T-cell (primary cell): ENCODE measurements around the gene SIX2. TPM values are rescaled to one million over a fixed set of nuclear protein-coding genes. Genes with fewer than 3 reads are reported as not detected.

Experiments
- ATAC-seq, 4 experiments: fragments of 200-7000 bp in 3 of 4; fragments of 150-1000 bp in 1 of 4; cut with Tn5 transposase; replicated peaks in 1 of 4; 1 replicate in 3 of 4; 2 replicates in 1 of 4; pipeline ENCODE4 v1.10.0; 2021; ENCODE audit warnings: moderate library complexity in 3 of 4, mild to moderate bottlenecking in 2 of 4, moderate number of reproducible peaks in 1 of 4
- CTCF ChIA-PET, 2 donors: fragments of 300-600 bp; sonication (Branson Sonifier 250); formaldehyde crosslinking; loops; one replicate each; lab custom pipeline; 2022; ENCODE audit warnings: antibody characterized with exemption in 2 of 2; lab: Charles Lee
- POLR2A ChIA-PET, 2 donors: fragments of 300-600 bp; sonication (Branson Sonifier 250); formaldehyde crosslinking; loops; one replicate each; lab custom pipeline; 2022; ENCODE audit warnings: antibody characterized with exemption in 2 of 2; lab: Charles Lee
- DNase-seq, 35 experiments: peaks; one replicate each; pipeline versions ENCODE4 v3.0.0 to v3.0.0-alpha.2; 2013 to 2023
- H3K27ac ChIP-seq: one replicate; pipeline ENCODE4 v1.5.1; 2013; ENCODE audit warnings: low read length
- H3K27me3 ChIP-seq, 2 experiments: replicated peaks in 1 of 2; 1 replicate in 1 of 2; 2 replicates in 1 of 2; pipeline versions ENCODE4 v1.6.1 to v1.7.0; 2013; ENCODE audit warnings: low read length in 1 of 2, mixed read lengths in 1 of 2; ENCODE audit not compliant: control insufficient read depth in 2 of 2, insufficient read depth in 2 of 2; ENCODE audit errors: extremely low read depth in 1 of 2
- H3K36me3 ChIP-seq, 2 donors: 1 replicate in 1 of 2; 2 replicates in 1 of 2; pipeline versions ENCODE4 v1.6.1 to v1.7.0; 2013; ENCODE audit warnings: low read length in 1 of 2; ENCODE audit not compliant: control insufficient read depth in 2 of 2, insufficient read depth in 1 of 2; ENCODE audit errors: extremely low read depth in 1 of 2
- H3K4me1 ChIP-seq, 2 experiments: 1 replicate in 1 of 2; 2 replicates in 1 of 2; pipeline versions ENCODE4 v1.6.1 to v1.7.0; 2013; ENCODE audit warnings: low read length in 2 of 2, mixed read lengths in 1 of 2; ENCODE audit not compliant: insufficient read depth in 2 of 2, control insufficient read depth in 1 of 2; ENCODE audit errors: extremely low read depth in 1 of 2
- H3K4me3 ChIP-seq, 2 donors: 1 replicate in 1 of 2; 2 replicates in 1 of 2; pipeline versions ENCODE4 v1.5.1 to v1.7.0; 2013; ENCODE audit warnings: mild to moderate bottlenecking in 2 of 2, low read length in 1 of 2, moderate library complexity in 1 of 2; ENCODE audit not compliant: control insufficient read depth in 1 of 2; ENCODE audit errors: extremely low read depth in 1 of 2
- H3K9me3 ChIP-seq: 2 replicates; pipeline ENCODE4 v1.7.0; 2013
- H3K27ac Mint-ChIP-seq, 2 donors: one replicate each; pipeline ENCODE4 v1.8.0; 2020 to 2021; ENCODE audit warnings: mild to moderate bottlenecking in 2 of 2, mixed read lengths in 2 of 2
- H3K27me3 Mint-ChIP-seq, 2 donors: one replicate each; pipeline ENCODE4 v1.8.0; 2021 to 2022; ENCODE audit warnings: mixed read lengths in 2 of 2
- H3K36me3 Mint-ChIP-seq: one replicate; pipeline ENCODE4 v1.8.0; 2021; ENCODE audit warnings: mixed read lengths
- H3K4me1 Mint-ChIP-seq, 3 donors: one replicate each; pipeline ENCODE4 v1.8.0; 2020 to 2022; ENCODE audit warnings: mixed read lengths in 3 of 3, mild to moderate bottlenecking in 1 of 3
- H3K4me3 Mint-ChIP-seq, 3 donors: one replicate each; pipeline ENCODE4 v1.8.0; 2020 to 2022; ENCODE audit warnings: mild to moderate bottlenecking in 3 of 3, mixed read lengths in 3 of 3, moderate library complexity in 3 of 3
- H3K9me3 Mint-ChIP-seq, 3 donors: one replicate each; pipeline ENCODE4 v1.8.0; 2020 to 2022; ENCODE audit warnings: mixed read lengths in 3 of 3
- WGBS: methylation state at CpG from one replicate; pipeline ENCODE4 v1.1.5; 2013; ENCODE audit warnings: missing lambda C conversion rate; ENCODE audit not compliant: insufficient coverage; 5-methylcytosine and 5-hydroxymethylcytosine counted together
- total RNA-seq, 35 experiments: library from RNA in 6 of 35; stranded (reverse) in 6 of 35; fragments of 120-200 nt in 1 of 35; gene quantifications; one replicate each; pipeline versions ENCODE4 v1.2.1 to v1.2.4 and lab custom pipeline; 2013 to 2026

Gene SIX2
- total RNA-seq, 5 donors from 2014 or later (not counting 1 experiment from before 2014, with no cell fraction given): not detected

GRCh38 chr2:45013229-45014015 is 4.2 kb upstream of the SIX2 start:
- Histone ChIP-seq H3K36me3 (no peaks in the 10 kb centered on the region), H3K27me3 (peaks cover 10 to 74% of the 10 kb centered on the region in 2 experiments), H3K9me3 (no peaks in the 10 kb centered on the region), H3K27ac (no peak overlapping the region), H3K4me1 (peaks cover 8 to 26% of the 10 kb centered on the region in 2 experiments), H3K4me3 (peak overlapping the region in 1 of 2 donors; percentile 46)
- H3K4me1 Mint-ChIP-seq: peaks cover 11 to 38% (median 32%) of the 10 kb centered on the region in 3 donors
- H3K27me3 Mint-ChIP-seq: peaks cover 57 to 72% of the 10 kb centered on the region in 2 donors
- CTCF ChIA-PET: no interaction called here
- H3K9me3 Mint-ChIP-seq: no peaks in the 10 kb centered on the region
- WGBS: 7% methylated on average over 83 of the region's 83 CpGs
- DNase-seq: no peak
- no peak overlapping the region for H3K27ac Mint-ChIP-seq
- peak overlapping the region in 1 of 3 donors; percentile 68 for H3K4me3 Mint-ChIP-seq
- ATAC-seq: no peak
- H3K36me3 Mint-ChIP-seq: no peaks in the 10 kb centered on the region
- POLR2A ChIA-PET: no interaction called here

- DNase-seq (no peak), ATAC-seq (no peak)
- Histone ChIP-seq H3K27ac (no peak overlapping the region), H3K9me3 (no peaks in the 10 kb centered on the region), H3K4me3 (peak overlapping the region in 1 of 2 donors; percentile 36), H3K36me3 (no peaks in the 10 kb centered on the region), H3K27me3 (peaks cover 9 to 81% of the 10 kb centered on the region in 2 experiments), H3K4me1 (peaks cover 8 to 30% of the 10 kb centered on the region in 2 experiments)
- peak overlapping the region in 1 of 3 donors; percentile 68 for H3K4me3 Mint-ChIP-seq
- no peaks in the 10 kb centered on the region for H3K9me3 Mint-ChIP-seq
- H3K27ac Mint-ChIP-seq: no peak overlapping the region
- WGBS: 14% methylated on average over 13 of the region's 13 CpGs
- H3K27me3 Mint-ChIP-seq: peaks cover 60 to 77% of the 10 kb centered on the region in 2 donors
- peaks cover 12 to 42% (median 36%) of the 10 kb centered on the region in 3 donors for H3K4me1 Mint-ChIP-seq
- H3K36me3 Mint-ChIP-seq: no peaks in the 10 kb centered on the region
- POLR2A ChIA-PET: no interaction called here
- CTCF ChIA-PET: no interaction called here
These were observed 3.5 kb upstream of the SIX2 start for GRCh38 chr2:45012733-45013132.

GRCh38 chr2:45011621-45012602 is 2.7 kb upstream of the SIX2 start:
- Mint-ChIP-seq H3K27ac (peak overlapping the region in 1 of 2 donors; percentile 0), H3K27me3 (peaks cover 57 to 76% of the 10 kb centered on the region in 2 donors), H3K36me3 (no peaks in the 10 kb centered on the region), H3K4me3 (peak overlapping the region in 1 of 3 donors; percentile 68), H3K4me1 (peaks cover 16 to 44% (median 38%) of the 10 kb centered on the region in 3 donors), H3K9me3 (no peaks in the 10 kb centered on the region)
- Histone ChIP-seq H3K4me1 (peaks cover 8 to 30% of the 10 kb centered on the region in 2 experiments), H3K4me3 (no peak overlapping the region), H3K27ac (no peak overlapping the region), H3K27me3 (peaks cover 7 to 84% of the 10 kb centered on the region in 2 experiments), H3K9me3 (no peaks in the 10 kb centered on the region), H3K36me3 (no peaks in the 10 kb centered on the region)
- ChIA-PET CTCF (no interaction called here), POLR2A (no interaction called here)
- 34% methylated on average over 4 of the region's 10 CpGs for WGBS
- ATAC-seq: no peak
- DNase-seq: no peak

GRCh38 chr2:45011121-45011520 is 1.9 kb upstream of the SIX2 start:
- Histone ChIP-seq H3K27ac (no peak overlapping the region), H3K27me3 (peaks cover 9 to 87% of the 10 kb centered on the region in 2 experiments), H3K4me1 (peaks cover 8 to 33% of the 10 kb centered on the region in 2 experiments), H3K9me3 (no peaks in the 10 kb centered on the region), H3K36me3 (no peaks in the 10 kb centered on the region), H3K4me3 (no peak overlapping the region)
- Mint-ChIP-seq H3K27me3 (peaks cover 58 to 78% of the 10 kb centered on the region in 2 donors), H3K4me1 (peaks cover 22 to 49% (median 43%) of the 10 kb centered on the region in 3 donors), H3K27ac (no peak overlapping the region), H3K36me3 (no peaks in the 10 kb centered on the region), H3K9me3 (no peaks in the 10 kb centered on the region), H3K4me3 (peak overlapping the region in 2 of 3 donors; percentile 17 to 70)
- ATAC-seq: no peak
- POLR2A ChIA-PET: no interaction called here
- WGBS: 39% methylated on average over 3 of the region's 3 CpGs
- DNase-seq: no peak
- CTCF ChIA-PET: no interaction called here

GRCh38 chr2:45010702-45011012 is 1.4 kb upstream of the SIX2 start:
- CTCF ChIA-PET: no interaction called here
- WGBS: no CpG with 5 or more reads among the region's 5 CpGs

More at GRCh38 chr2:45010702-45011012, 1.4 kb upstream of the SIX2 start:
- POLR2A ChIA-PET: no interaction called here
- H3K27me3 ChIP-seq: peaks cover 13 to 88% of the 10 kb centered on the region in 2 experiments
- no peak overlapping the region for H3K27ac Mint-ChIP-seq
- ATAC-seq (no peak), DNase-seq (no peak)
- no peaks in the 10 kb centered on the region for H3K36me3 Mint-ChIP-seq
- no peak overlapping the region for H3K4me3 ChIP-seq
- H3K4me3 Mint-ChIP-seq: peak overlapping the region in 1 of 3 donors; percentile 70
- H3K9me3 ChIP-seq: no peaks in the 10 kb centered on the region
- no peaks in the 10 kb centered on the region for H3K9me3 Mint-ChIP-seq
- H3K36me3 ChIP-seq: no peaks in the 10 kb centered on the region
- H3K27ac ChIP-seq: no peak overlapping the region
- H3K4me1 Mint-ChIP-seq: peaks cover 24 to 52% (median 43%) of the 10 kb centered on the region in 3 donors
- peaks cover 8 to 33% of the 10 kb centered on the region in 2 experiments for H3K4me1 ChIP-seq
- H3K27me3 Mint-ChIP-seq: peaks cover 55 to 76% of the 10 kb centered on the region in 2 donors
